ENCODE measurements around the gene LONRF2. TPM values are rescaled to one million over a fixed set of nuclear protein-coding genes. Genes with fewer than 3 reads are reported as not detected.

Gene LONRF2
- total RNA-seq, 6 experiments from 2014 or later: not detected

- no peak for TF ChIP-seq CTCF (IDR thresholded peaks at IDR 0.05)
- Mint-ChIP-seq H3K9me3 (no peaks in the 10 kb centered on the region), H3K36me3 (ENCODE audit: low read depth) (no peaks in the 10 kb centered on the region), H3K4me1 (ENCODE audit: low read depth) (peaks cover 20% of the 10 kb centered on the region), H3K27me3 (ENCODE audit: insufficient read depth) (peaks cover 18% of the 10 kb centered on the region), H3K4me3 (no peak overlapping the region), H3K27ac (no peak overlapping the region)
- DNase-seq: no peak
These were observed 65.5 kb downstream of the LONRF2 start for GRCh38 chr2:100256849-100257248.

GRCh38 chr2:100256416-100256815 lies 65.9 kb downstream of the LONRF2 start:
- Mint-ChIP-seq H3K27ac (no peak overlapping the region), H3K36me3 (ENCODE audit: low read depth) (no peaks in the 10 kb centered on the region), H3K4me1 (ENCODE audit: low read depth) (peaks cover 20% of the 10 kb centered on the region), H3K27me3 (ENCODE audit: insufficient read depth) (peaks cover 22% of the 10 kb centered on the region), H3K4me3 (no peak overlapping the region), H3K9me3 (no peaks in the 10 kb centered on the region)
- no peak for DNase-seq
- no peak for TF ChIP-seq CTCF (IDR thresholded peaks at IDR 0.05)

- Mint-ChIP-seq H3K36me3 (ENCODE audit: low read depth) (no peaks in the 10 kb centered on the region), H3K27me3 (ENCODE audit: insufficient read depth) (peaks cover 25% of the 10 kb centered on the region), H3K27ac (no peak overlapping the region), H3K9me3 (no peaks in the 10 kb centered on the region), H3K4me3 (no peak overlapping the region), H3K4me1 (ENCODE audit: low read depth) (peaks cover 20% of the 10 kb centered on the region)
- TF ChIP-seq CTCF (IDR thresholded peaks at IDR 0.05): no peak
- no peak for DNase-seq
These were observed 67.6 kb downstream of the LONRF2 start for GRCh38 chr2:100254646-100255210.

- no peaks in the 10 kb centered on the region for H3K9me3 Mint-ChIP-seq
- H3K4me1 Mint-ChIP-seq (ENCODE audit: low read depth): peaks cover 20% of the 10 kb centered on the region
- H3K4me3 Mint-ChIP-seq: no peak overlapping the region
- no peaks in the 10 kb centered on the region for H3K36me3 Mint-ChIP-seq (ENCODE audit: low read depth)
- TF ChIP-seq CTCF (IDR thresholded peaks at IDR 0.05): no peak
- no peak for DNase-seq
- peaks cover 27% of the 10 kb centered on the region for H3K27me3 Mint-ChIP-seq (ENCODE audit: insufficient read depth)
- no peak overlapping the region for H3K27ac Mint-ChIP-seq
These were observed 68.5 kb downstream of the LONRF2 start for GRCh38 chr2:100253786-100254185.

- Mint-ChIP-seq H3K4me1 (ENCODE audit: low read depth) (peaks cover 14% of the 10 kb centered on the region), H3K36me3 (ENCODE audit: low read depth) (no peaks in the 10 kb centered on the region), H3K27ac (no peak overlapping the region), H3K9me3 (no peaks in the 10 kb centered on the region), H3K4me3 (no peak overlapping the region), H3K27me3 (ENCODE audit: insufficient read depth) (peaks cover 25% of the 10 kb centered on the region)
- no peak for TF ChIP-seq CTCF (IDR thresholded peaks at IDR 0.05)
- DNase-seq: no peak
These were observed 69.2 kb downstream of the LONRF2 start for GRCh38 chr2:100252811-100253698.
